Calu3 (cell line): ENCODE measurements around the gene CPXM1. TPM values are rescaled to one million over a fixed set of nuclear protein-coding genes. Genes with fewer than 3 reads are reported as not detected.

Experiments used
- BruUV-seq: library from RNA; stranded (reverse); fragments of 400-500 nt; replicated peaks from 2 replicates; lab custom pipeline; 2021; lab: Mats Ljungman, UMichigan
- CTCF ChIA-PET: fragments of 300-600 bp; sonication (Branson Sonifier 250); formaldehyde crosslinking; loops from one replicate; lab custom pipeline; 2022; ENCODE audit warnings: antibody characterized with exemption; lab: Charles Lee
- DNase-seq: peaks from one replicate; pipeline ENCODE4 v3.0.0; 2022
- H3K27ac Mint-ChIP-seq: one replicate; pipeline ENCODE4 v1.8.0; 2022; ENCODE audit warnings: mixed read lengths; ENCODE audit not compliant: unreplicated experiment
- H3K27me3 Mint-ChIP-seq: one replicate; pipeline ENCODE4 v1.8.0; 2022; ENCODE audit warnings: mixed read lengths; ENCODE audit not compliant: unreplicated experiment
- H3K36me3 Mint-ChIP-seq: one replicate; pipeline ENCODE4 v1.8.0; 2022; ENCODE audit warnings: mild to moderate bottlenecking, moderate library complexity, mixed read lengths; ENCODE audit not compliant: insufficient read depth, unreplicated experiment
- H3K4me1 Mint-ChIP-seq: one replicate; pipeline ENCODE4 v1.8.0; 2022; ENCODE audit warnings: mild to moderate bottlenecking, low read depth, mixed read lengths; ENCODE audit not compliant: unreplicated experiment
- H3K4me3 Mint-ChIP-seq: one replicate; pipeline ENCODE4 v1.8.0; 2022; ENCODE audit warnings: mild to moderate bottlenecking, low read depth, moderate library complexity, mixed read lengths; ENCODE audit not compliant: unreplicated experiment
- H3K9me3 Mint-ChIP-seq: one replicate; pipeline ENCODE4 v1.8.0; 2022; ENCODE audit warnings: low read depth, mixed read lengths; ENCODE audit not compliant: unreplicated experiment
- intact Hi-C: fragments of 100-400 bp; cut with micrococcal nuclease; formaldehyde crosslinking; loops from one replicate; pipeline ENCODE4 v1.10.0; 2022; ENCODE audit not compliant: unreplicated experiment
- total RNA-seq: library from RNA; stranded (reverse); gene quantifications from 2 replicates; pipeline ENCODE4 v1.2.3, GENCODE V29; 2022
- TF ChIP-seq, protein P1 (sequence below): fragments of 200-600 bp; IDR thresholded peaks from one replicate; pipeline ENCODE4 v1.8.0; 2022; ENCODE audit warnings: antibody characterized with exemption; ENCODE audit not compliant: unreplicated experiment

Gene CPXM1
- total RNA-seq, 1 experiment from 2014 or later, result 0.14 TPM

GRCh38 chr20:2761885-2762284 lies 38.5 kb downstream of the CPXM1 start:
- Mint-ChIP-seq H3K9me3 (no peaks in the 10 kb centered on the region), H3K27ac (no peak overlapping the region), H3K4me1 (no peaks in the 10 kb centered on the region), H3K4me3 (no peak overlapping the region), H3K27me3 (peaks cover 34% of the 10 kb centered on the region), H3K36me3 (no peaks in the 10 kb centered on the region)
- no peak for DNase-seq
- CTCF ChIA-PET, result no interaction called here
- intact Hi-C loops, result no loop called here
- BruUV-seq, result no TSS peak
- TF ChIP-seq, protein P1, sequence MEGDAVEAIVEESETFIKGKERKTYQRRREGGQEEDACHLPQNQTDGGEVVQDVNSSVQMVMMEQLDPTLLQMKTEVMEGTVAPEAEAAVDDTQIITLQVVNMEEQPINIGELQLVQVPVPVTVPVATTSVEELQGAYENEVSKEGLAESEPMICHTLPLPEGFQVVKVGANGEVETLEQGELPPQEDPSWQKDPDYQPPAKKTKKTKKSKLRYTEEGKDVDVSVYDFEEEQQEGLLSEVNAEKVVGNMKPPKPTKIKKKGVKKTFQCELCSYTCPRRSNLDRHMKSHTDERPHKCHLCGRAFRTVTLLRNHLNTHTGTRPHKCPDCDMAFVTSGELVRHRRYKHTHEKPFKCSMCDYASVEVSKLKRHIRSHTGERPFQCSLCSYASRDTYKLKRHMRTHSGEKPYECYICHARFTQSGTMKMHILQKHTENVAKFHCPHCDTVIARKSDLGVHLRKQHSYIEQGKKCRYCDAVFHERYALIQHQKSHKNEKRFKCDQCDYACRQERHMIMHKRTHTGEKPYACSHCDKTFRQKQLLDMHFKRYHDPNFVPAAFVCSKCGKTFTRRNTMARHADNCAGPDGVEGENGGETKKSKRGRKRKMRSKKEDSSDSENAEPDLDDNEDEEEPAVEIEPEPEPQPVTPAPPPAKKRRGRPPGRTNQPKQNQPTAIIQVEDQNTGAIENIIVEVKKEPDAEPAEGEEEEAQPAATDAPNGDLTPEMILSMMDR, result no peak

GRCh38 chr20:2760952-2761305 lies 39.5 kb downstream of the CPXM1 start:
- Mint-ChIP-seq H3K36me3 (no peaks in the 10 kb centered on the region), H3K4me1 (no peaks in the 10 kb centered on the region), H3K9me3 (no peaks in the 10 kb centered on the region), H3K27me3 (peaks cover 44% of the 10 kb centered on the region), H3K27ac (no peak overlapping the region), H3K4me3 (no peak overlapping the region)
- no peak for DNase-seq
- CTCF ChIA-PET, result no interaction called here
- no TSS peak for BruUV-seq
- TF ChIP-seq, protein P1, result no peak
- intact Hi-C loops, result no loop called here

GRCh38 chr20:2760297-2760951 lies 40.0 kb downstream of the CPXM1 start:
- no TSS peak for BruUV-seq
- Mint-ChIP-seq H3K36me3 (no peaks in the 10 kb centered on the region), H3K27ac (no peak overlapping the region), H3K4me1 (no peaks in the 10 kb centered on the region), H3K9me3 (no peaks in the 10 kb centered on the region), H3K27me3 (peaks cover 49% of the 10 kb centered on the region), H3K4me3 (no peak overlapping the region)
- CTCF ChIA-PET, result no interaction called here
- intact Hi-C loops, result no loop called here
- no peak for DNase-seq
- TF ChIP-seq, protein P1, result no peak

GRCh38 chr20:2759603-2760296 lies 40.7 kb downstream of the CPXM1 start:
- peaks cover 56% of the 10 kb centered on the region for H3K27me3 Mint-ChIP-seq
- no peaks in the 10 kb centered on the region for H3K4me1 Mint-ChIP-seq
- TF ChIP-seq, protein P1, result no peak
- DNase-seq, result no peak
- intact Hi-C loops, result no loop called here
- H3K36me3 Mint-ChIP-seq, result no peaks in the 10 kb centered on the region
- CTCF ChIA-PET, result no interaction called here
- no peak overlapping the region for H3K4me3 Mint-ChIP-seq
- H3K27ac Mint-ChIP-seq, result no peak overlapping the region
- H3K9me3 Mint-ChIP-seq, result no peaks in the 10 kb centered on the region
- BruUV-seq, result no TSS peak
